ENCODE measurements around the gene SIGLEC8. TPM values are rescaled to one million over a fixed set of nuclear protein-coding genes. Genes with fewer than 3 reads are reported as not detected.

The SIGLEC8 gene
- total and polyA plus RNA-seq, 10 of the 15 experiments (the other 5 are each of a cell fraction or from before 2014, with no cell fraction given): not detected

GRCh38 chr19:51441410-51442390 lies 16.6 kb downstream of the SIGLEC8 start (continued):
- TF ChIP-seq BCL3 (IDR thresholded peaks at IDR 0.05; ENCODE audit: borderline replicate concordance, insufficient read depth, low read depth, low read length, poor library complexity, severe bottlenecking) (peak; percentile 87), POLR2AphosphoS2 (IDR thresholded peaks at IDR 0.05; ENCODE audit: low read depth, low read length) (no peak), JUNB (IDR thresholded peaks at IDR 0.05) (peak; percentile 40; the same call in 1 of the 2 replicates), SKIL (IDR thresholded peaks at IDR 0.05; ENCODE audit: low read depth, poor library complexity, severe bottlenecking) (peak; percentile 97), BHLHE40 (IDR thresholded peaks at IDR 0.05; ENCODE audit: borderline replicate concordance in 1 of 2, low read depth in 2 of 2, low read length in 1 of 2) (peak; percentile 93 to 95), REST (IDR thresholded peaks at IDR 0.05; ENCODE audit: low read depth, low read length) (no peak), EED (IDR thresholded peaks at IDR 0.05; ENCODE audit: low read depth) (peak; percentile 40), CTCF (IDR thresholded peaks at IDR 0.05 in 2 of 3, conservative IDR thresholded peaks at IDR 0.05 in 1 of 3; ENCODE audit: control insufficient read depth in 2 of 3, extremely low read depth in 1 of 3, insufficient read depth in 1 of 3, low read depth in 3 of 3, low read length in 3 of 3) (peak in 2 of 3 experiments; percentile 4 to 16; a peak in 2 of 6 replicates), IRF4 (IDR thresholded peaks at IDR 0.05; ENCODE audit: low read depth, low read length) (peak; percentile 59), SP1 (IDR thresholded peaks at IDR 0.05; ENCODE audit: low read depth, low read length) (peak; percentile 53), SIN3A (IDR thresholded peaks at IDR 0.05; ENCODE audit: low read depth, low read length) (peak; percentile 71; the same call in 1 of the 2 replicates), SMC3 (IDR thresholded peaks at IDR 0.05; ENCODE audit: borderline replicate concordance, low read length) (peak; percentile 25; the same call in 1 of the 2 replicates), BACH1 (IDR thresholded peaks at IDR 0.05; ENCODE audit: borderline replicate concordance) (peak; percentile 87), FOS (IDR thresholded peaks at IDR 0.05; ENCODE audit: borderline replicate concordance, extremely low read depth, insufficient read length) (no peak), EP300 (IDR thresholded peaks at IDR 0.05; ENCODE audit: borderline replicate concordance in 1 of 2, control insufficient read depth in 1 of 2, low read depth in 2 of 2, low read length in 2 of 2) (peak; percentile 56 to 73), EGR1 (IDR thresholded peaks at IDR 0.05; ENCODE audit: borderline replicate concordance in 1 of 2, low read depth in 2 of 2, low read length in 2 of 2) (peak in 1 of 2 experiments; percentile 77; a peak in 2 of 3 replicates), STAT3 (IDR thresholded peaks at IDR 0.05; ENCODE audit: low read depth, low read length) (no peak)
